Progenitor cell of endocrine pancreas (in vitro differentiated cells): ENCODE results near the gene ROR2. TPM values are rescaled to one million over a fixed set of nuclear protein-coding genes. Genes with fewer than 3 reads are reported as not detected.

Source experiments
- DNase-seq: peaks from one replicate; pipeline ENCODE4 v3.0.0; 2021; ENCODE audit warnings: low spot score; ENCODE audit not compliant: unreplicated experiment
- H3K27ac Mint-ChIP-seq: 2 replicates; pipeline ENCODE4 v1.8.0; 2021; ENCODE audit warnings: mild to moderate bottlenecking, moderate library complexity, mixed read lengths
- H3K27me3 Mint-ChIP-seq: 2 replicates; pipeline ENCODE4 v1.8.0; 2021; ENCODE audit warnings: mixed read lengths
- H3K36me3 Mint-ChIP-seq: 2 replicates; pipeline ENCODE4 v1.8.0; 2022; ENCODE audit warnings: mixed read lengths; ENCODE audit not compliant: insufficient read depth
- H3K4me1 Mint-ChIP-seq: 2 replicates; pipeline ENCODE4 v1.8.0; 2021; ENCODE audit warnings: low read depth, mixed read lengths
- H3K4me3 Mint-ChIP-seq: 2 replicates; pipeline ENCODE4 v1.8.0; 2021; ENCODE audit warnings: low read depth, mild to moderate bottlenecking, moderate library complexity, mixed read lengths
- H3K9me3 Mint-ChIP-seq: 2 replicates; pipeline ENCODE4 v1.8.0; 2021; ENCODE audit warnings: low read depth, mixed read lengths
- CTCF ChIP-seq: fragments of 200-600 bp; sonication (generic); IDR thresholded peaks from one replicate; pipeline ENCODE4 v1.5.0; 2021; ENCODE audit warnings: antibody characterized with exemption, mild to moderate bottlenecking; ENCODE audit not compliant: unreplicated experiment
- total RNA-seq: library from RNA; stranded (reverse); gene quantifications from 2 replicates; pipeline ENCODE4 v1.2.1, GENCODE V29; 2021

ROR2 gene
- total RNA-seq, 1 donor from 2014 or later = 23.6 TPM

DNA sequence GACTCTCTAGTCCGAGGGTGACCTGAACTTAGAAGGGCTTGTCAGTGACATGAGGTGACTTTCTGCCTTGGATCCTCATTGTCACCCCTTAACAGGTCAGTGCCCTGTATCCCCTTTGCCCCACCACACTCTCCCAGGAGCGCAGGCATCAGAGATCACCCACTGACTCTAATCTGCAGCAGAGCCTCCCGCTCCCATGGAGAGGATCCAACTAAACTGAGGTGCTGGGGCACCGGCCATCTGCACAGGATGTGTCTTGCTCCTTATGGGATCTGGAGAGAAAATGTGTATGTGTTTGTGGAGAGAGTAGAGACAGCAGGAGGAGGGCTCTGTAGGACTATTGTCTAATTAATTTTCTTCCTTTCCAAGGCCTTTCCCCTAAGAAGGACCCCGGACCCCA is 213.7 kb downstream of the ROR2 start:
- no peak for TF ChIP-seq CTCF
- Mint-ChIP-seq H3K4me3 (no peak overlapping the region), H3K27ac (no peak overlapping the region), H3K4me1 (no peaks in the 10 kb centered on the region), H3K9me3 (no peaks in the 10 kb centered on the region), H3K27me3 (no peaks in the 10 kb centered on the region), H3K36me3 (peaks cover 9% of the 10 kb centered on the region)
- no peak for DNase-seq

GRCh38 chr9:91735049-91735448 is 215.0 kb downstream of the ROR2 start:
- Mint-ChIP-seq H3K36me3 (peaks cover 11% of the 10 kb centered on the region), H3K9me3 (no peaks in the 10 kb centered on the region), H3K27me3 (no peaks in the 10 kb centered on the region), H3K4me3 (no peak overlapping the region), H3K4me1 (no peaks in the 10 kb centered on the region), H3K27ac (no peak overlapping the region)
- no peak for TF ChIP-seq CTCF
- no peak for DNase-seq

DNA sequence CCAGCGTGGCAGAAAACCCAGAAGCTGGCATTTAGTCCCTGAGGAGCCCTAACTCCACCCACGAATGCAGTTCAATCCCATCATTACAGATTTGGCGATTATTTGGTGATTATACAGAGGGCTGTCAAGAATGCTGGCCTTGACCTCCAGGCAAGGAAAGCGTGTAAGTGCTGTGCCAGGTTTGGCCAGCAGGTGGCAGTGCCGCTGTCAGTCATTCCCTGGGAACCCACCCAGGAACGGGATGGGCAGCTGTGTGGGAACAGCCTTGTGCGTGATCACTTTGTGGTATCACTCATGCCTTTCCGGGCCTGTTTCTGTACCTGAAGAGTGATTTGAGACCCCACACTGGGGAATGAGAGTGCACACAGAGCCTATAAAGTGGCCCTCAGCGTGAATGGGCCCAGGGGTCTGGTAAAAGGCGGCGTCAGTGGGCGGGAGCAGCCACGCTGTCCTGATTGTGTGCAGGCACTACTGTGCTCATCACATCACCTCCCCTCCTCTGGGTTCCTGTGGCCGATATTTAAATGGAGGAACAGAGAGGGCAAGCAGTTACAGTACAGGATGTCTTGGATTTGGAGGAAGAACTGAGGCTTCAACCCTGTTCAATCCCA is 215.6 kb downstream of the ROR2 start:
- TF ChIP-seq CTCF = peak; percentile 96
- Mint-ChIP-seq H3K36me3 (peaks cover 11% of the 10 kb centered on the region), H3K4me3 (no peak overlapping the region), H3K9me3 (no peaks in the 10 kb centered on the region), H3K27me3 (no peaks in the 10 kb centered on the region), H3K4me1 (no peaks in the 10 kb centered on the region), H3K27ac (no peak overlapping the region)
- DNase-seq = peak; percentile 72

DNA sequence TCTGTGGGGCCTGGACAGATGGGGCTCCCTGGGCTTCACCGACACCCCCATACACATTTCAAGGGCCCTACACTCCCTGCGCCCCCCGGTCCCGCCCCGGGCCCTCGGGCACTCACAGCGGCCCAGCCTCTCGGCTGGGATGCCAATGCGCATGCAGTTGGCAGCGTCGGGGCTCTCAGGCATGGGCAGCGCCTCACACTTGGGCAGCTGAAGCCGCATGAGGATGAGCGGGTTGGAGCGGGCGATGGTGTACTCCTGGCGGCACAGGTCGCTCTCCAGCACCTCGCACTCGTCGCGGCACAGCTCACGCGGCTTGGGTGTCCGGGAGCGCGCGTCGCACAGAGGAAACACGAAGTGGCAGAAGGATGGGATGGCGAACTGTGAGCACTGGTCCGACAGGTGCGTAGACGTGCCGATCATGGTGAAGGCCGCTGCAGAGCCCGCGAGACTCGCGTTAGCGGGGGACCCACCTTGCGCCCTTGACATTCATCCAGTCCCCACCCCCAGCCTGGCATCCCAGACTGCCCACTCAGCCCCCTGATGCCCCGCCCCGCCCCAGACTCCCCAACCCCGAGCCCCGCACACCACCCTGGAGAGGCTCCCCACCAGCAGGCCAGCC is 216.9 kb downstream of the ROR2 start:
- H3K4me3 Mint-ChIP-seq = no peak overlapping the region
- peaks cover 11% of the 10 kb centered on the region for H3K36me3 Mint-ChIP-seq
- H3K9me3 Mint-ChIP-seq = no peaks in the 10 kb centered on the region
- no peak overlapping the region for H3K27ac Mint-ChIP-seq
- DNase-seq = no peak
- TF ChIP-seq CTCF = no peak
- H3K27me3 Mint-ChIP-seq = no peaks in the 10 kb centered on the region
- H3K4me1 Mint-ChIP-seq = no peaks in the 10 kb centered on the region

DNA sequence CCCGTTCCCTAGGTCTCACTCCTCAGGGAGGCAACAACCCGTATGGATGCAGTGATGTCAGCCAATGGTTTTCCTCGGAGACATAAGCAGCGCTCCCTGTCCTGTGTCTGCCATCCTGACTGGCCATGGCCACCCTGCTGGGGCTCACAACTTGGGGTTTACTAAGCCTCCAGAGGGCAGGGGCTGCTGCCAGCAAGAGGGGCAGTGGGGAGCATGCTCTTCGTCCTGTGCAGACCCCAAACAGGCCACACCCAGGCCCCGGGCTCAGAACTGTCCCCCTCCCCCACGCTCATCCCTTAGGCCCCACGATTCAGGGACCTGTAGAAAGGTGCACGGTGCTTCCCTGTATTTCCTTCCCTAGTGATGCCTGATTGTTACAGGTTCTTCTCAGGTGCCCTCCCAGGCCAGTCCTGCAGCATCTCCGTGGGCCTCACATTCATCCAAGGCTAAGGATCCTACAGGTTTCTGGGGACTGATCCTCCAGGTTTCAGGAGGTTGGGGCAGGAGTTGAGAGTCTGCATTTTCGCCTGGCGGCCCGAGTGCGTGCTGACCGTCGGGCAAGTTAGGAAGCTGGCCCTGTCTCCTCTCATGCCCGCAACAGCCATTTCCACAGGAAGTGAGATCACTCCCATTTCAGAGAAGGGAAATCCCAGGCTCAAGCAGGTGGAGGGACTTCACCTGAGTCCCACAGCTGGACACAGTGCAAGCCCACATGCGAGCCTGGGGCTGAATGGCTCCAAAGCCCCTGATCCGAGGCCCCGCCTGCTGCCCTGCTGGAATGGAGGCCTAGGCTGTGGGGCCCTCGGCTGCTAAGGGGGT is 217.6 kb downstream of the ROR2 start:
- H3K27me3 Mint-ChIP-seq = no peaks in the 10 kb centered on the region
- TF ChIP-seq CTCF = no peak
- H3K27ac Mint-ChIP-seq = no peak overlapping the region
- no peaks in the 10 kb centered on the region for H3K9me3 Mint-ChIP-seq
- DNase-seq = no peak
- H3K4me1 Mint-ChIP-seq = peaks cover under 1% of the 10 kb centered on the region
- no peak overlapping the region for H3K4me3 Mint-ChIP-seq
- H3K36me3 Mint-ChIP-seq = peaks cover 11% of the 10 kb centered on the region
